GM12864 (cell line): Measurements from ENCODE around the gene MAGI2.

Experiments used
- DNase-seq: peaks from one replicate; pipeline ENCODE4 v3.0.0-alpha.2; 2011; ENCODE audit warnings: low read depth
- H3K4me3 ChIP-seq: 2 replicates; pipeline ENCODE4 v1.5.1; 2011; ENCODE audit warnings: mild to moderate bottlenecking, low read depth, low read length, control low read depth
- CTCF ChIP-seq: IDR thresholded peaks from 2 replicates; pipeline ENCODE4 v1.5.1; 2011; ENCODE audit warnings: low read depth, mild to moderate bottlenecking, moderate library complexity, low read length, control low read depth, inconsistent platforms; ENCODE audit errors: missing control alignments

The MAGI2 gene

GRCh38 chr7:78567836-78568235, 885.6 kb downstream of the MAGI2 start:
- TF ChIP-seq CTCF: no peak
- no peak overlapping the region for H3K4me3 ChIP-seq
- DNase-seq: no peak

- TF ChIP-seq CTCF: no peak
These were observed 887.7 kb downstream of the MAGI2 start for GRCh38 chr7:78565784-78566183.

GRCh38 chr7:78563191-78563590, 890.3 kb downstream of the MAGI2 start:
- TF ChIP-seq CTCF: no peak

More at GRCh38 chr7:78565784-78566183, 887.7 kb downstream of the MAGI2 start:
- DNase-seq: no peak
- no peak overlapping the region for H3K4me3 ChIP-seq

GRCh38 chr7:78562191-78562590, 891.3 kb downstream of the MAGI2 start:
- TF ChIP-seq CTCF: no peak

More at GRCh38 chr7:78563191-78563590, 890.3 kb downstream of the MAGI2 start:
- no peak for DNase-seq
- no peak overlapping the region for H3K4me3 ChIP-seq

GRCh38 chr7:78558566-78558965, 894.9 kb downstream of the MAGI2 start:
- TF ChIP-seq CTCF: no peak
- no peak overlapping the region for H3K4me3 ChIP-seq
- no peak for DNase-seq

More at GRCh38 chr7:78562191-78562590, 891.3 kb downstream of the MAGI2 start:
- no peak overlapping the region for H3K4me3 ChIP-seq
- DNase-seq: no peak

GRCh38 chr7:78543976-78544375, 909.5 kb downstream of the MAGI2 start:
- DNase-seq: no peak
- no peak for TF ChIP-seq CTCF
- no peak overlapping the region for H3K4me3 ChIP-seq

- DNase-seq: no peak
- H3K4me3 ChIP-seq: no peak overlapping the region
- no peak for TF ChIP-seq CTCF
These were observed 910.5 kb downstream of the MAGI2 start for GRCh38 chr7:78542981-78543380.
